ENCODE data around the gene IER3IP1.
"Not testable (repeated sequence)": the region's sequence is repeated elsewhere in the genome, so short reads cannot be mapped to it uniquely, and the experiment has no call there.

The IER3IP1 gene

GRCh38 chr18:47204908-47205522, 28.9 kb upstream of the IER3IP1 start:
- Histone ChIP-seq H2AFZ (ENCODE audit: low read depth, low read length) (no peak overlapping the region), H3K27me3 (ENCODE audit: low read depth, low read length) (peaks cover 33% of the 10 kb centered on the region), H3K79me2 (ENCODE audit: low read length) (no peaks in the 10 kb centered on the region), H3K27ac (ENCODE audit: low read length) (no peak overlapping the region), H3K9ac (ENCODE audit: low read length) (no peak overlapping the region), H3K4me3 (ENCODE audit: low read length) (no peak overlapping the region), H3K4me1 (ENCODE audit: low read length) (no peaks in the 10 kb centered on the region), H4K20me1 (ENCODE audit: insufficient read depth, low read length) (no peaks in the 10 kb centered on the region), H3K36me3 (replicated peaks; ENCODE audit: low read depth, low read length) (no peaks in the 10 kb centered on the region), H3K9me3 (ENCODE audit: insufficient read depth, low read length) (no peaks in the 10 kb centered on the region), H3K4me2 (ENCODE audit: low read length) (no peak overlapping the region)
- peak; percentile 97 for TF ChIP-seq CTCF (IDR thresholded peaks at IDR 0.05; ENCODE audit: low read depth, low read length)
- no peak for TF ChIP-seq EZH2phosphoT487 (IDR thresholded peaks at IDR 0.05; ENCODE audit: low read depth)

- H3K79me2 ChIP-seq (ENCODE audit: low read length): no peaks in the 10 kb centered on the region
- TF ChIP-seq EZH2phosphoT487 (IDR thresholded peaks at IDR 0.05; ENCODE audit: low read depth): no peak
- no peak for TF ChIP-seq CTCF (IDR thresholded peaks at IDR 0.05; ENCODE audit: low read depth, low read length)
- peak overlapping the region; percentile 14; the same call in 1 of the 2 replicates for H2AFZ ChIP-seq (ENCODE audit: low read depth, low read length)
- no peak overlapping the region for H3K4me3 ChIP-seq (ENCODE audit: low read length)
- no peaks in the 10 kb centered on the region for H4K20me1 ChIP-seq (ENCODE audit: insufficient read depth, low read length)
- peaks cover 21% of the 10 kb centered on the region for H3K27me3 ChIP-seq (ENCODE audit: low read depth, low read length)
- H3K27ac ChIP-seq (ENCODE audit: low read length): no peak overlapping the region
- no peaks in the 10 kb centered on the region for H3K9me3 ChIP-seq (ENCODE audit: insufficient read depth, low read length)
- no peak overlapping the region for H3K4me2 ChIP-seq (ENCODE audit: low read length)
- H3K9ac ChIP-seq (ENCODE audit: low read length): no peak overlapping the region
- H3K36me3 ChIP-seq (replicated peaks; ENCODE audit: low read depth, low read length): no peaks in the 10 kb centered on the region
- no peaks in the 10 kb centered on the region for H3K4me1 ChIP-seq (ENCODE audit: low read length)
These were observed 27.7 kb upstream of the IER3IP1 start for GRCh38 chr18:47203626-47204464.

GRCh38 chr18:47195961-47196360, 19.8 kb upstream of the IER3IP1 start:
- peak overlapping the region; percentile 0; the same call in 1 of the 2 replicates for H2AFZ ChIP-seq (ENCODE audit: low read depth, low read length)
- not testable (repeated sequence) for H3K4me3 ChIP-seq (ENCODE audit: low read length); H4K20me1 ChIP-seq (ENCODE audit: insufficient read depth, low read length); H3K4me1 ChIP-seq (ENCODE audit: low read length); H3K36me3 ChIP-seq (replicated peaks; ENCODE audit: low read depth, low read length); H3K9ac ChIP-seq (ENCODE audit: low read length); H3K27ac ChIP-seq (ENCODE audit: low read length); H3K9me3 ChIP-seq (ENCODE audit: insufficient read depth, low read length); H3K27me3 ChIP-seq (ENCODE audit: low read depth, low read length); H3K79me2 ChIP-seq (ENCODE audit: low read length); H3K4me2 ChIP-seq (ENCODE audit: low read length)

GRCh38 chr18:47191961-47192360, 15.8 kb upstream of the IER3IP1 start:
- H3K36me3 ChIP-seq (replicated peaks; ENCODE audit: low read depth, low read length): no peaks in the 10 kb centered on the region
- no peak overlapping the region for H3K9ac ChIP-seq (ENCODE audit: low read length)
- TF ChIP-seq EZH2phosphoT487 (IDR thresholded peaks at IDR 0.05; ENCODE audit: low read depth) (no peak), CTCF (IDR thresholded peaks at IDR 0.05; ENCODE audit: low read depth, low read length) (no peak)
- no peak overlapping the region for H2AFZ ChIP-seq (ENCODE audit: low read depth, low read length)
- no peak overlapping the region for H3K27ac ChIP-seq (ENCODE audit: low read length)
- peaks cover 6% of the 10 kb centered on the region for H3K4me1 ChIP-seq (ENCODE audit: low read length)
- no peak overlapping the region for H3K4me2 ChIP-seq (ENCODE audit: low read length)
- 0 out of 2 replicates have a peak, but pooled peaks cover 3% of the 10 kb centered on the region for H3K9me3 ChIP-seq (ENCODE audit: insufficient read depth, low read length)
- peaks cover 6% of the 10 kb centered on the region; the same call in 1 of the 2 replicates for H3K27me3 ChIP-seq (ENCODE audit: low read depth, low read length)
- no peaks in the 10 kb centered on the region for H3K79me2 ChIP-seq (ENCODE audit: low read length)
- H4K20me1 ChIP-seq (ENCODE audit: insufficient read depth, low read length): no peaks in the 10 kb centered on the region
- no peak overlapping the region for H3K4me3 ChIP-seq (ENCODE audit: low read length)
